ENCODE measurements around the gene PEX14. TPM values are rescaled to one million over a fixed set of nuclear protein-coding genes. Genes with fewer than 3 reads are reported as not detected.

PEX14 gene
- total RNA-seq, 1 donor from 2014 or later: 17.8 TPM

DNA sequence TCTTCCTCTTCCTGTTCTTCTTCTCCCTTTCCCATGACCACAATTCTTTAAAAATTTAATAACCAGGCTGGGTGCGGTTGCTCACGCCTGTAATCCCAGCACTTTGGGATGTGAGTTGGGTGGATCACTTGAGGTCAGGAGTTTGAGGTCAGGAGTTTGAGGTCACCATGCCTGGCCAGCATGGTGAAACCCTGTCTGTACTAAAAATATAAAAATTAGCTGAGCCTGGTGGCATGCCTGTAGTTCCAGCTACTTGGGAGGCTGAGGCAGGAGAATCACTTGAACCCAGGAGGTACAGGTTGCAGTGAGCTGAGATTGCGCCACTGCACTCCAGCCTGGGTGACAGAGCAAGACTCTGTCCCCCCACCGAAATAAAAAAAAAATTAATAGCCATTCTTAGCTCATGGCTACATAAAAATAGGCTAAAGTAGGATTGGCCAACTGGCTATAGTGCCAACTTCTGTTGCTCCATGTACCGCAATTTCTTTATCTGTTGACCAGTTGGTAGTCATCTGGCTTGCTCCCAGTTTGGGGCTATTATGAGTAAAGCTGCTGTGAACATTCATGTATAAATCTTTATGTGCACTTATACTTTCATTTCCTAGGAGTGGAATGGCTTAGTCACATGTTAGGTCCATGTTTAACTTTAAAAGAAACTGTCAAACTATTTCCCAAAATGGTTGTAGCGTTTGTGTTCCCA lies 136.3 kb downstream of the PEX14 start:
- TF ChIP-seq CTCF (IDR thresholded peaks at IDR 0.05): no peak
- H3K27ac Mint-ChIP-seq: no peak overlapping the region
- intact Hi-C loops (cut with micrococcal nuclease): no loop called here
- ChIA-PET CTCF (no interaction called here), POLR2A (no interaction called here)
- H3K36me3 Mint-ChIP-seq (ENCODE audit: low read depth): peaks cover 14% of the 10 kb centered on the region
- no peaks in the 10 kb centered on the region for H3K27me3 Mint-ChIP-seq
- no peaks in the 10 kb centered on the region for H3K9me3 Mint-ChIP-seq
- DNase-seq (no peak), ATAC-seq (ENCODE audit: low read depth) (no peak)
- H3K4me3 Mint-ChIP-seq: no peak overlapping the region
- H3K4me1 Mint-ChIP-seq: peaks cover 8% of the 10 kb centered on the region

GRCh38 chr1:10612436-10613160 lies 137.8 kb downstream of the PEX14 start:
- peaks cover 8% of the 10 kb centered on the region for H3K4me1 Mint-ChIP-seq
- no peak for TF ChIP-seq CTCF (IDR thresholded peaks at IDR 0.05)
- no peaks in the 10 kb centered on the region for H3K27me3 Mint-ChIP-seq
- H3K27ac Mint-ChIP-seq: no peak overlapping the region
- no peak overlapping the region for H3K4me3 Mint-ChIP-seq
- H3K36me3 Mint-ChIP-seq (ENCODE audit: low read depth): peaks cover 20% of the 10 kb centered on the region
- no peaks in the 10 kb centered on the region for H3K9me3 Mint-ChIP-seq
- no peak for ATAC-seq (ENCODE audit: low read depth)
- no peak for DNase-seq
- ChIA-PET CTCF (no interaction called here), POLR2A (interaction anchor here (0.7 kb wide), 1 partner anchor 16 kb away, joined by 3 read pairs; no protein-coding TSS in a partner anchor)
- intact Hi-C loops (cut with micrococcal nuclease): no loop called here

- Mint-ChIP-seq H3K4me3 (no peak overlapping the region), H3K4me1 (peaks cover 8% of the 10 kb centered on the region), H3K36me3 (ENCODE audit: low read depth) (peaks cover 16% of the 10 kb centered on the region), H3K27ac (no peak overlapping the region), H3K27me3 (no peaks in the 10 kb centered on the region), H3K9me3 (no peaks in the 10 kb centered on the region)
- DNase-seq (no peak), ATAC-seq (ENCODE audit: low read depth) (no peak)
- ChIA-PET POLR2A (no interaction called here), CTCF (no interaction called here)
- intact Hi-C loops (cut with micrococcal nuclease): no loop called here
- TF ChIP-seq CTCF (IDR thresholded peaks at IDR 0.05): no peak
These were observed 138.6 kb downstream of the PEX14 start for GRCh38 chr1:10613340-10613739.

GRCh38 chr1:10613861-10614260 lies 139.1 kb downstream of the PEX14 start:
- POLR2A ChIA-PET: no interaction called here
- no peak for TF ChIP-seq CTCF (IDR thresholded peaks at IDR 0.05)
- CTCF ChIA-PET: no interaction called here
- Mint-ChIP-seq H3K4me1 (peaks cover 8% of the 10 kb centered on the region), H3K36me3 (ENCODE audit: low read depth) (peaks cover 21% of the 10 kb centered on the region), H3K9me3 (no peaks in the 10 kb centered on the region), H3K4me3 (no peak overlapping the region), H3K27me3 (no peaks in the 10 kb centered on the region), H3K27ac (no peak overlapping the region)
- intact Hi-C loops (cut with micrococcal nuclease): no loop called here
- ATAC-seq (ENCODE audit: low read depth) (no peak), DNase-seq (no peak)

- CTCF ChIA-PET: no interaction called here
- Mint-ChIP-seq H3K36me3 (ENCODE audit: low read depth) (peaks cover 18% of the 10 kb centered on the region), H3K4me3 (no peak overlapping the region), H3K9me3 (no peaks in the 10 kb centered on the region), H3K4me1 (peaks cover 8% of the 10 kb centered on the region), H3K27me3 (no peaks in the 10 kb centered on the region), H3K27ac (no peak overlapping the region)
- ATAC-seq (ENCODE audit: low read depth): no peak
- POLR2A ChIA-PET: interaction anchor here (0.6 kb wide), 1 partner anchor 78 kb away, joined by 3 read pairs; no protein-coding TSS in a partner anchor
- DNase-seq: no peak
- TF ChIP-seq CTCF (IDR thresholded peaks at IDR 0.05): no peak
- intact Hi-C loops (cut with micrococcal nuclease): no loop called here
These were observed 139.9 kb downstream of the PEX14 start for GRCh38 chr1:10614377-10615225.
